ENCODE measurements around the gene BBS4. TPM values are rescaled to one million over a fixed set of nuclear protein-coding genes. Genes with fewer than 3 reads are reported as not detected.

The BBS4 gene
- total RNA-seq, 1 donor from 2014 or later: 15.5 TPM

DNA sequence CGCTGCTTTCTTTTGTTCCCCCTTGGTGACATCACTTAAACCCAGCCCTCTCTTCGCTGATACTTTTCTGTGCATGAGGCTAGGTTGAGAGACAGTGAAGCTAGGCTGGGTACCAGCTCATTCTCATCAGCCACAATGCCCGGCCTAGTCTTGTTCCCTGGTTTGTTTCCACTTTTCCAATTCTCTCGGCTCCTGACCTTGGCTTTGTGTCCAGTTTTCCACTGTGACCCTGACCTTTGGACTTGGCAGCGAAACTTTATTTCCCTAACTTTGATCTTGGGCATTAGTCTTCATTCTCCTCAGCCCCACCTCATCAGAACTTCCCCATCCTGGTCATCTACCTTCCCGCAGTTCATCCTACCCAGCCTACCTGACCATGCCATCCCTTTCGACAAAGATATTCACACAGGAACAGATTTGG, 98.5 kb downstream of the BBS4 start:
- Mint-ChIP-seq H3K27me3 (ENCODE audit: low read depth) (no peaks in the 10 kb centered on the region), H3K4me3 (ENCODE audit: unreplicated experiment) (peak overlapping the region; percentile 86), H3K27ac (ENCODE audit: unreplicated experiment) (peak overlapping the region; percentile 95), H3K9me3 (ENCODE audit: low read depth) (no peaks in the 10 kb centered on the region), H3K36me3 (ENCODE audit: low read depth) (peaks cover 6% of the 10 kb centered on the region), H3K4me1 (ENCODE audit: low read depth) (peaks cover 65% of the 10 kb centered on the region)
- DNase-seq (ENCODE audit: low spot score): no peak
- TF ChIP-seq, protein P1, sequence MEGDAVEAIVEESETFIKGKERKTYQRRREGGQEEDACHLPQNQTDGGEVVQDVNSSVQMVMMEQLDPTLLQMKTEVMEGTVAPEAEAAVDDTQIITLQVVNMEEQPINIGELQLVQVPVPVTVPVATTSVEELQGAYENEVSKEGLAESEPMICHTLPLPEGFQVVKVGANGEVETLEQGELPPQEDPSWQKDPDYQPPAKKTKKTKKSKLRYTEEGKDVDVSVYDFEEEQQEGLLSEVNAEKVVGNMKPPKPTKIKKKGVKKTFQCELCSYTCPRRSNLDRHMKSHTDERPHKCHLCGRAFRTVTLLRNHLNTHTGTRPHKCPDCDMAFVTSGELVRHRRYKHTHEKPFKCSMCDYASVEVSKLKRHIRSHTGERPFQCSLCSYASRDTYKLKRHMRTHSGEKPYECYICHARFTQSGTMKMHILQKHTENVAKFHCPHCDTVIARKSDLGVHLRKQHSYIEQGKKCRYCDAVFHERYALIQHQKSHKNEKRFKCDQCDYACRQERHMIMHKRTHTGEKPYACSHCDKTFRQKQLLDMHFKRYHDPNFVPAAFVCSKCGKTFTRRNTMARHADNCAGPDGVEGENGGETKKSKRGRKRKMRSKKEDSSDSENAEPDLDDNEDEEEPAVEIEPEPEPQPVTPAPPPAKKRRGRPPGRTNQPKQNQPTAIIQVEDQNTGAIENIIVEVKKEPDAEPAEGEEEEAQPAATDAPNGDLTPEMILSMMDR (IDR thresholded peaks at IDR 0.05): no peak

GRCh38 chr15:72785432-72785831, 99.4 kb downstream of the BBS4 start:
- Mint-ChIP-seq H3K27ac (ENCODE audit: unreplicated experiment) (peak overlapping the region; percentile 95), H3K4me3 (ENCODE audit: unreplicated experiment) (no peak overlapping the region)

DNA sequence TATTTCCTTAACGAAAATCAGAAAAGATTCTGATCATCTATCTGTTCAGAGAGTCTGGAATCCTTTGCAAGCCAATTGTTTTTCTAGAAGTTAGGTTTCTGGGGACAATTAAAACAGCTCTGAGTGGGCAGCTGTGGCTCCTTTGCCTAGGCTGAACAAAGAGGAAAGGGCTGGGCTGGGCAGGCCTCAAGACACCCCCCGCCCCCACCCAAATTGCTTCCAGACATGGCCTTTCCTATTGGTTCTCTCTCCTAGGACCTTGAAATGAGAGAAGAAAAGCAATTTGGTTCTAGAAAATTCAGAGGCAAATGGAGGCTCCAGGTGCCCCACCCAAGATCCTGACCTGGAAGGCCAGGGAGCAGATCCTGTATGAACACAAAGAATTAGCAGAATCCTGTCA, 99.8 kb downstream of the BBS4 start:
- Mint-ChIP-seq H3K4me3 (ENCODE audit: unreplicated experiment) (no peak overlapping the region), H3K27ac (ENCODE audit: unreplicated experiment) (no peak overlapping the region), H3K36me3 (ENCODE audit: low read depth) (peaks cover 2% of the 10 kb centered on the region), H3K27me3 (ENCODE audit: low read depth) (no peaks in the 10 kb centered on the region), H3K4me1 (ENCODE audit: low read depth) (peaks cover 55% of the 10 kb centered on the region), H3K9me3 (ENCODE audit: low read depth) (no peaks in the 10 kb centered on the region)
- DNase-seq (ENCODE audit: low spot score): no peak
- TF ChIP-seq, protein P1 (IDR thresholded peaks at IDR 0.05): no peak

More at GRCh38 chr15:72785432-72785831, 99.4 kb downstream of the BBS4 start:
- H3K36me3 Mint-ChIP-seq (ENCODE audit: low read depth): peaks cover 2% of the 10 kb centered on the region
- no peak for DNase-seq (ENCODE audit: low spot score)
- peaks cover 57% of the 10 kb centered on the region for H3K4me1 Mint-ChIP-seq (ENCODE audit: low read depth)
- H3K9me3 Mint-ChIP-seq (ENCODE audit: low read depth): no peaks in the 10 kb centered on the region
- TF ChIP-seq, protein P1 (IDR thresholded peaks at IDR 0.05): no peak
- no peaks in the 10 kb centered on the region for H3K27me3 Mint-ChIP-seq (ENCODE audit: low read depth)

GRCh38 chr15:72786242-72786641, 100.2 kb downstream of the BBS4 start:
- peak overlapping the region; percentile 64 for H3K27ac Mint-ChIP-seq (ENCODE audit: unreplicated experiment)
- H3K36me3 Mint-ChIP-seq (ENCODE audit: low read depth): no peaks in the 10 kb centered on the region
- H3K9me3 Mint-ChIP-seq (ENCODE audit: low read depth): no peaks in the 10 kb centered on the region
- TF ChIP-seq, protein P1 (IDR thresholded peaks at IDR 0.05): no peak
- H3K4me3 Mint-ChIP-seq (ENCODE audit: unreplicated experiment): no peak overlapping the region
- no peaks in the 10 kb centered on the region for H3K27me3 Mint-ChIP-seq (ENCODE audit: low read depth)
- no peak for DNase-seq (ENCODE audit: low spot score)
- H3K4me1 Mint-ChIP-seq (ENCODE audit: low read depth): peaks cover 51% of the 10 kb centered on the region

- Mint-ChIP-seq H3K27ac (ENCODE audit: unreplicated experiment) (peak overlapping the region; percentile 64), H3K9me3 (ENCODE audit: low read depth) (no peaks in the 10 kb centered on the region), H3K36me3 (ENCODE audit: low read depth) (no peaks in the 10 kb centered on the region), H3K4me3 (ENCODE audit: unreplicated experiment) (no peak overlapping the region), H3K4me1 (ENCODE audit: low read depth) (peaks cover 46% of the 10 kb centered on the region), H3K27me3 (ENCODE audit: low read depth) (no peaks in the 10 kb centered on the region)
- no peak for DNase-seq (ENCODE audit: low spot score)
- TF ChIP-seq, protein P1 (IDR thresholded peaks at IDR 0.05): no peak
These were observed 100.8 kb downstream of the BBS4 start for GRCh38 chr15:72786676-72787345.
